CD4-positive, alpha-beta T cell treated with Interleukin-4 for 4 hours (primary cell): ENCODE data around the gene GPR45.

ENCODE experiments used
- DNase-seq: peaks from one replicate; pipeline ENCODE4 v3.0.0-alpha.2; 2020

Gene GPR45

DNA sequence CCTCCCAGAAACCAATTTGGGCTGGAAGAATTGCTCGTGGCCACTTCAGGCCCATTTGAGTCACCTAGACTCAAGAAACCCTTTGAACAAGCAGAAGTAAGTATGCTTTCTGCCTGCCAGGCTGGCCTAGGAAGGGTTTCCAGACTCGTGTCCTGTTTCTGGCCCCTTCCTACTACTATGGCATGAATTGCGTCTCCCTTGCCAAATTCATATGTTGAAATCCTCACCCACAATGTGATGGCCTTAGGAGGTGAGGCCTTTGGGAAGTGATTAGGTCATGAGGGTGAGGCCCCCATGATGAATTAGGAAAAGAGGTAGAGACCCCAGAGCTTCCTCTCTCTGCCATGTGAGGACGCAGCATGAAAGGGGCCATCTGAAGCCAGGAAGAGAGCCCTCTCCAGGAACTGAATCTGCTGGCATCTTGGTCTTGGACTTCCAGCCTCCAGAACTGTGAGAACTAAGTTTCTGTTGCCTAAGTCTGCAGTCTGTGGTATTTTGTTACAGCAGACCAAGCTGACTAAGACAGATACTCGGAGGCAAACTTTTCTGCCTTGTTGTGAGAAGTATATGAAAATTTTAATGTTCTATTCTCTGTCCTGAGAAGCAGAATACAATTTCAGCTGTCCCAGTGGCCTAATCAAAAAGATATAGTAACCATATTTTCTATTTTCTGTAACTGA lies 13.1 kb downstream of the GPR45 start:
- DNase-seq: no peak

DNA sequence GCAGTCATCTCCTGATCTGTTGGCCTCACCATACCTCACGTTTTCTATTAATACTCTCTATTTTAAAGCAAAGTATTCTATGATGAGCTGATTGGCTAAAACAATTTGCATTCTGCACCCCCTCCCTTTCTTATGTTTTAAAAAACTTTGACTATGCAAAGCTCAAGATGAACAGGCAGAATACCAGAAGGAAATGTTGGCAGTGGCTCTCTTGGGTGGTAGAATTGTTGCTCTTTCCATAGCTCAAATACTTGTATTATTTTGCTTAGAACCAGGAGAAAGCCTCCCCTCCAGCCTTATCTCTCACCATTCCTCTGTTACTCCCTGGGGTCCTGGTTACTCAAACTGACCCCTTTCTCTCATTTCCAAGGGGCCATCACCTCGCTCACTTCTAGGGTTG lies 14.4 kb downstream of the GPR45 start:
- no peak for DNase-seq

DNA sequence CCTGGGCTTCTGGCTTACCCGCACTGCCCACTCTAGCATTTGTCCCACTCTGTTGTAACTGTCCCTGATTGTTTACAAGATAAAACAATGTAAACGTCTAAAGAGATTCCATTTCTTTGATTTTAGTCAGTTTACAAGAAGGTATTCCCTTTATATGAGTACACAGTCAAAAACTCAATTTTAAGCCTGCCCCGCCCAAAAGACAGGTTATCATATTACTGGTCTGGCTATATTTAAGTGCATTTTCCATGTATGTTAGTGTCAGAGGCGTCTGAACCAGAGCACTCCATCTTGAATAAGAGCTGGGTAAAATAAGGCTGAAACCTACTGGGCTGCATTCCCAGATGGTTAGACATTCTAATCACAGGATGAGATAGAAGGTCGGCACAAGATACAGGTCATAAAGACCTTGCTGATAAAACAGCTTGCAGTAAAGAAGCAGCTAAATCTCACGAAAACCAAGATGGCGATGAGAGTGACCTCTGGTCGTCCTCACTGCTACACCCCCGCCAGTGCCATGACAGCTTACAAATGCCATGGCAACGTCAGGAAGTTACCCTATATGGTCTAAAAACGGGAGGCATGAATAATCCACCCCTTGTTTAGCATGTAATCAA lies 15.0 kb downstream of the GPR45 start:
- DNase-seq: no peak

- DNase-seq: no peak
Measured at GRCh38 chr2:105257981-105258380, 16.4 kb downstream of the GPR45 start.

- no peak for DNase-seq
Measured at GRCh38 chr2:105258835-105259350, 17.4 kb downstream of the GPR45 start.

DNA sequence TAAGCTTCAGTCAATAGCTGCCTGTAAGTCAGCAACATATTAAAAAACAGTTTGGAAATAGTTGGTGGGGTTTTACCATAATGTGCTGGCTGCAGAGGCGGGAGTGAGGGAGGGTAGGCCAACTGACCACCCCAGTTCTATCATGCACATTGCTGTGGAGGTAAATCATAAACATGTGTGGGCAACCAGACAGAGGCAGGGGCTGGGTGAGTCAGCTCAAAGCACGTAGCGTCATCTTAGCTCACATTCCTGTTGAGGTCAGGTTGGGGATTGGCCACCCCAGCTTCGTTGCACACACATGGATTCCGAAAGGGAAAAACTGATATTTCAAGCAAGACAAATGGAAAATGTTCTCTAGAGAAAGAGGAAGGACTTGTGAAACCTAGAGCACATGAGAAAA lies 19.5 kb downstream of the GPR45 start:
- no peak for DNase-seq

GRCh38 chr2:105262651-105263091 lies 21.1 kb downstream of the GPR45 start:
- DNase-seq: no peak

GRCh38 chr2:105269426-105269825 lies 27.9 kb downstream of the GPR45 start:
- DNase-seq: no peak

DNA sequence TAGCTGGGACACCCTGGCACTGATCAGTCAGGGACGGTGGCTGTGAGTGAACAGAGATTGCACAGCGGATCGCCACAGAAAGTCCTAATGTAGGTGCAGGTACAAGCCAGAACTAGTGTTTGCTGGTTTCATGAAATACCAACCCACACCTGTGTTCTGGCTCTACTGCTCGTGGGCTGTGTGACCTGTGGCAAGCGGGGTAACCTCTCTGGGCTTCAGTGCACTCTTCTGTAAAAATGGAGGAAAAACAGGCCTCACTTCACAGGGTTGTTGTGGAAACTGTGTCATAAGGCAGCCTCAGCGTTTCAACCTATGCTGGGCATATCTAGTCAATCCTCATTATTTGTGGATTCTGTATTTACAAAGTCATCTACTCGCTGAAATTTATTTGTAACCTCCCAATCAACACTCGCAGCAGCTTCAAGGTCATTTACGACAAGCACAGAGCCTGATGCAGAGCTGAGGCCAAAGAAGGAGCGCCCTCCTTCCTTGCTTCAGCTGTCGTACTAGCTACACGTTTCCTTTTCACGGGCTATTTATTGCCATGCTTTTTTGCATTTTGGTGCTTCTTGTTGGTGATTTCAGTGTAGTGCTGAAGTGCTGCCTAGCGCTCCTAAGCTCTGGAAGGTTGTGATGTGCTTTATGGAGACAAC lies 30.0 kb downstream of the GPR45 start:
- no peak for DNase-seq

- no peak for DNase-seq
Measured at GRCh38 chr2:105272176-105272575, 30.6 kb downstream of the GPR45 start.

DNA sequence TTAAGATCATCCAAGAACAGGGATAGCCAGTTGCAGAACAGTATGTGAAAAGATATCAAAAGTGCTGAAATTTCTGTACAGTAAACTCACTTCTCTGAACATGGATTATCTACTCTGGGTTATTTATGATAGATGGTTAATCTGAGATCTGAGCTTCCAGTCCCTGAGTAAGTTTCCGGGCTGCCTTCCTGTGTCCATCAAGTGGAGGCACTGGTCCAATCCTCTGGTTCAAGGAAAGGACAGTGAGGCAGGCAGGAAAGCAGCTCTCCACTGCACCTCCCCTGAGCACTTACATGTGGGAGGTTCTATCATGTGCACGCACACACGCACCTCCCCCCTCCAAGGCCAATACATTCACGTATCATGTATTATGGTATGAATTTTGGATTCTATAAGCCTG lies 32.5 kb downstream of the GPR45 start:
- no peak for DNase-seq

DNA sequence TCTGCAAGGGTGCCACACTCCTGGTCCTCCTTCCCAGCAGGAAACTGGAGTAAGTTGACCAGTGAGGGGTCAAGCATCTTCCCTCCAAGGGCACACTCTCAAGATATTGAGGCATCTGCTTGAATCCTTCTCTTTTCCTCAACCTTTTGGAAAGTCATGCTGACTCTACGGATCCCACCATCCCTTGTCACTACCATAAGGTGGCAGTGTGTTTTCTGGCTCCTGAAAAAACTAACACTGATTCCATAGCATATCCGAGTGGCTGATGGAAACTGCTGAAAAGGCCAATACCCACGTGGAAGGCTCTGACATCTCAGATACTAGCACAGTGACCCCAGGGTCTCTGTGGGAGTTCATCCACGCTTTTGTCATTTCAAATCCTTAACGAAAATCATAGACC lies 37.1 kb downstream of the GPR45 start:
- no peak for DNase-seq

DNA sequence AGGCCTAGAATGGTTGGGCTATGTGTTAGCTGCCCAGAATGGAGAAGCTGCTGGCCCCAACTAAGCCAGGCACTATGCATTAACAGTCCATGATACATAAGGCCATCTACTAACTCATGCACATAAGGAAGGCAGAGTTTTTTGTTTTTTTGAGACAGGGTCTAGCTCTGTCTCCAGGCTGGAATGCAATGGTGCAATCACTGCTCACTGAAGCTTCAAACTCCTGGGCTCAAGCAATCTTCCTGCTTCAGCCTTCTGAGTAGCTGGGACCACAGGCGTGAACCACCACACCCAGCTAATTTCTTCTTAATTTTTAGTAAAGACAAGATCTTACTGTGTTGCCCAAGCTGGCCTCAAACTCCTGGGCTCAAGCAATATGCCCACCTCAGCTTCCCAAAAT lies 37.6 kb downstream of the GPR45 start:
- DNase-seq: no peak

GRCh38 chr2:105280281-105280680 lies 38.7 kb downstream of the GPR45 start:
- DNase-seq: no peak

DNA sequence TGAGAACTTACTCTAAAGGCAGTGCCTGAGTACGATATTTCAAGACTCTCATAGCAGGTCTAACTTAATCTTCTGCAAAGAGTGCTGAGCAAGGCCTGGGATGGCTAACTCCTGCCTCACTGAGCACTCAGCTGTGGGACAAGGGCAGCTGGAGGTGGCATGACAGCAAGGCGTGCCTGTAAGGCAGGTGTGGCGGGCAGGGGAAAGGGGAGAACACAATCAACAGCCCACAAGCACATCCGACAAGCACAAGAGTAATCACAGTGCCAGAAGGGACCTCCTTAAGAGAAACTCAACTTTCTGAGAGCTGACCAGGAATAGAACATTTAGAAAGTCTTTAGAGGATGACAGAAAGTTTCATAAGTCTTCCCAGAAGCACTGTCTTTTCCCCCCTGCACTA lies 42.0 kb downstream of the GPR45 start:
- no peak for DNase-seq

DNA sequence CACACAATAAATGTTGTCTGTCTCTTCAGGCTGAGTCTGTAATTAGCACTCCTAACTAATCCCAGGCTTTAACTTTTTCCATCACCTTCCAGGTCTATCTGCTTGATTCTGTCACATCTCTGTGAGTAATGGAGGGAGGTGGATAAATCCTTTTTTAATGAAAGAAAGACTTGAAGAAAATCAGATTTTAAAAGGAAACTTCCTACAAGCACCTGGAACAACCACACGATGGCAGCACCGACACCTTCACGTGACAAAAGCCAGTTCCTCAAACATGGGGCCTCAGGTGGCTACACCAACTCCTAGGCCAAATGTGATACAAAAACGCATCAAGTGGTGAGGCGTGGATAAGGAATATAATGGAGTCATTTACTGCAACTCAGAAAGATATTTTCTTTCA lies 46.1 kb downstream of the GPR45 start:
- peak; percentile 11 for DNase-seq

GRCh38 chr2:105288133-105288532 lies 46.6 kb downstream of the GPR45 start:
- DNase-seq: no peak

DNA sequence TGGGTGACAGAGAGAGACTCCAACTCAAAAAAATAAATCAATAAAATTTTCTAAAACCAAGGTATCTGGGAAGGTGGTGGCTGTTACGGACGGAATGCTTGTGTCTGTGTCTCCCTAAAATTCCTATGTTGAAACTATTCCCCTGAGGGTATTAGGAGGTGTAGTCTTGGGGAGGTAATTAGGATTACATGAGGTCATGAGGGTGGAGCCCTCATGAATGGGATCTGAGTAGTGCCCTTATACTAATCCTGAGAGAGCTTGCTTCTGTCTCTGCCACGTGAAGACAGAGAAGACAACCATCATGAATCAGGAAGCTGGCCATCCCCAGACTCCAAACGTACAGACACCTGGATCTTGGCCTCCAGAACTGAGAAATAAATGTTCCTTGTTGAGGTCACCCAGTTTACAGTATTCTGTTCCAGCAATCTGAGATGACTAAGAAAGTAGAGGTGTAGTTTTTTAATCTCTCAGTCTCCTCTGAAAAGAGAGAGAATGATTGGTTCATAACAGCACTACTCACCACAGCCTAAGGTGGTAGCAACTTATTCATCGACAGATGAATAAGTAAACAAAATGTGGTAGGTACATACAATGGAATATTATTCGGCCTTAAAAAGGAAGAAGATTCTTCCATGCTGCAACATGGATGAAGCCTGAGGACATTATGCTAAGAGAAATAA lies 49.6 kb downstream of the GPR45 start:
- no peak for DNase-seq

DNA sequence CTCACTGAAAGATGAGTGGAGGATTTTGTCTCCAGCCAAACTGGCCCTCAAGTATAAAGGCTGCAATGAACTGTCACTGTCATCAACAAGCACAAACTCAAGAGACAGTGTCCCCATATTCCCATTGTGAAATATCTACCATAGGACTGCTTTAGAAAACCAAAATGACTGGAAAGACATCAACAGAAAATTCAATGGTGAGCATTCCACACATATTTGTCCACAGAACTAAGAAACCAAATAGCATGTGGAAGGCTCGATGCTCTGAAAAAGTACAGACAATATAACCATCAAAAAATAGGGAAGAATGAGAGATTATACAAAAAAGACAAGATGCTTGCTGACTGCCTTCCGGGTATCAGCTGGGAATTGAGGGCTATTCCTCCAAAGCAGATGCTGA lies 50.4 kb downstream of the GPR45 start:
- no peak for DNase-seq
